ENCODE data around the gene POLR1A. TPM values are rescaled to one million over a fixed set of nuclear protein-coding genes. Genes with fewer than 3 reads are reported as not detected.

The POLR1A gene
- total and polyA plus RNA-seq, 2 of the 8 experiments (the other 6 are each of a cell fraction or from before 2014, with no cell fraction given) = 8.9 to 58.1 TPM

DNA sequence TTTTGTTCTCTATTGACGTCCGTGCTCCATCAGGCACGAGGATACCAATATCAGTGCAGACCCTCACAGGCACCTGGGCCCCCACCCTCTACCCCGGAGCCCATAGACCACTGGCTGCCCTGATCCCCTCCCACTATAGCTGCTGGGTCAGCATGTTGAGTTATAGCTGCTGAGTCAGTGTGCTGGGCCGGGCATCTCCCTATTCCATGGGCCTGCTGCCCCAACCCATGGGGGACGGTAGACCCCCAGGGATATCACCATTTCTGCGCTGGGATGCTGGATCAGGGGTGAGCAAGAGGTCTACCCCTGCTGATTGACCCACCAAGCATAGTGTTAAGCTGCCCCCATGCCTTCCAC lies 116.8 kb downstream of the POLR1A start:
- Histone ChIP-seq H4K91ac (replicated peaks; ENCODE audit: insufficient read length, low read length) (no peak overlapping the region), H2BK120ac (replicated peaks; ENCODE audit: low read depth, low read length) (no peak overlapping the region), H3K18ac (ENCODE audit: extremely low read depth, low read length) (no peak overlapping the region), H3K23me2 (ENCODE audit: low read depth, low read length) (no peaks in the 10 kb centered on the region), H3K27ac (ENCODE audit: low read depth, low read length) (no peak overlapping the region; the same call in 1 of the 2 replicates), H2AK5ac (ENCODE audit: low read depth, low read length) (no peak overlapping the region), H3K4me3 (ENCODE audit: extremely low read depth in 1 of 4, insufficient read depth in 2 of 4, low read depth in 3 of 4, low read length in 4 of 4) (no peak overlapping the region), H3K79me2 (ENCODE audit: control insufficient read depth in 1 of 2, insufficient read depth in 2 of 2, low read length in 2 of 2) (no peaks in the 10 kb centered on the region), H2BK5ac (ENCODE audit: low read depth, low read length) (no peak overlapping the region), H4K5ac (ENCODE audit: insufficient read length, low read depth, low read length) (no peak overlapping the region), H3K4ac (replicated peaks; ENCODE audit: insufficient read length, low read depth, low read length) (no peak overlapping the region), H3K14ac (ENCODE audit: insufficient read length) (no peak overlapping the region), H3K23ac (ENCODE audit: insufficient read length) (no peak overlapping the region), H3K36me3 (ENCODE audit: control insufficient read depth in 2 of 4, insufficient read depth in 4 of 4, low read length in 3 of 4) (no peaks in the 10 kb centered on the region), H2BK20ac (ENCODE audit: low read length) (no peak overlapping the region), H3K56ac (replicated peaks; ENCODE audit: insufficient read length, low read depth, low read length) (no peak overlapping the region), H3K9me3 (ENCODE audit: insufficient read depth in 2 of 2, low read depth in 1 of 2, low read length in 1 of 2) (no peaks in the 10 kb centered on the region), H4K20me1 (replicated peaks in 1 of 2; ENCODE audit: control insufficient read depth in 1 of 2, insufficient read depth in 2 of 2, low read length in 2 of 2) (no peaks in the 10 kb centered on the region), H3K79me1 (ENCODE audit: low read depth, low read length) (no peaks in the 10 kb centered on the region), H3K9ac (replicated peaks in 1 of 4; ENCODE audit: extremely low read depth in 1 of 4, low read depth in 3 of 4, low read length in 3 of 4) (no peak overlapping the region), H2AFZ (ENCODE audit: low read length) (no peak overlapping the region), H3K27me3 (replicated peaks in 1 of 4; ENCODE audit: control insufficient read depth in 3 of 4, extremely low read depth in 1 of 4, insufficient read depth in 3 of 4, low read length in 3 of 4) (no peaks in the 10 kb centered on the region), H2BK15ac (ENCODE audit: low read length) (no peak overlapping the region), H3K4me1 (replicated peaks in 1 of 4; ENCODE audit: control insufficient read depth in 3 of 4, insufficient read depth in 4 of 4, low read length in 3 of 4) (no peaks in the 10 kb centered on the region), H4K8ac (ENCODE audit: extremely low read depth, insufficient read depth, low read length) (no peak overlapping the region), H2BK12ac (ENCODE audit: low read depth, low read length) (no peak overlapping the region), H3K4me2 (ENCODE audit: insufficient read depth in 1 of 2, low read depth in 2 of 2, low read length in 2 of 2) (no peak overlapping the region)
- no peak for FAIRE-seq
- DNase-seq (ENCODE audit: low read depth in 1 of 2, low spot score in 2 of 2) = no peak
- POLR2A ChIA-PET (ENCODE audit: partially characterized antibody) = no interaction called here
- CTCF ChIA-PET (ENCODE audit: partially characterized antibody) = interaction anchor here (0.7 to 1.3 kb wide), 3 partner anchors 15 to 161 kb away, joined by 3 to 4 read pairs (median 3); no protein-coding TSS in a partner anchor
- WGBS, 2 experiments (ENCODE audit: extremely low coverage in 1 of 2, insufficient coverage in 1 of 2, insufficient read length in 1 of 2, insufficient replicate concordance in 2 of 2, low coverage in 1 of 2, low lambda C conversion rate in 2 of 2, missing lambda C conversion rate in 1 of 2) = 84% methylated on average over 7 of the region's 7 CpGs; no CpG with 5 or more reads in 1 of the 2 experiments
- TF ChIP-seq SAP30 (IDR thresholded peaks at IDR 0.05; ENCODE audit: insufficient read depth, insufficient replicate concordance, low read length) = no peak
- TF ChIP-seq, protein P1, sequence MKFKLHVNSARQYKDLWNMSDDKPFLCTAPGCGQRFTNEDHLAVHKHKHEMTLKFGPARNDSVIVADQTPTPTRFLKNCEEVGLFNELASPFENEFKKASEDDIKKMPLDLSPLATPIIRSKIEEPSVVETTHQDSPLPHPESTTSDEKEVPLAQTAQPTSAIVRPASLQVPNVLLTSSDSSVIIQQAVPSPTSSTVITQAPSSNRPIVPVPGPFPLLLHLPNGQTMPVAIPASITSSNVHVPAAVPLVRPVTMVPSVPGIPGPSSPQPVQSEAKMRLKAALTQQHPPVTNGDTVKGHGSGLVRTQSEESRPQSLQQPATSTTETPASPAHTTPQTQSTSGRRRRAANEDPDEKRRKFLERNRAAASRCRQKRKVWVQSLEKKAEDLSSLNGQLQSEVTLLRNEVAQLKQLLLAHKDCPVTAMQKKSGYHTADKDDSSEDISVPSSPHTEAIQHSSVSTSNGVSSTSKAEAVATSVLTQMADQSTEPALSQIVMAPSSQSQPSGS (IDR thresholded peaks at IDR 0.05; ENCODE audit: low read length) = no peak
- no peak for TF ChIP-seq SUZ12 (IDR thresholded peaks at IDR 0.05; ENCODE audit: low read length)
- TF ChIP-seq SIN3A (conservative IDR thresholded peaks at IDR 0.05 in 1 of 2, IDR thresholded peaks at IDR 0.05 in 1 of 2; ENCODE audit: low read depth in 1 of 2, low read length in 2 of 2) = no peak
- TF ChIP-seq GABPA (IDR thresholded peaks at IDR 0.05; ENCODE audit: borderline replicate concordance, insufficient read depth, low read length) = no peak
- TF ChIP-seq CREB1 (IDR thresholded peaks at IDR 0.05) = no peak
- no peak for TF ChIP-seq CHD2 (IDR thresholded peaks at IDR 0.05; ENCODE audit: low read length)
- TF ChIP-seq TEAD4 (IDR thresholded peaks at IDR 0.05; ENCODE audit: low read depth, low read length) = no peak
- TF ChIP-seq GTF2F1 (IDR thresholded peaks at IDR 0.05; ENCODE audit: borderline replicate concordance, low read depth, low read length) = no peak
- no peak for TF ChIP-seq RBBP5 (IDR thresholded peaks at IDR 0.05; ENCODE audit: borderline replicate concordance, low read depth, low read length)
- TF ChIP-seq ZNF274 (IDR thresholded peaks at IDR 0.05; ENCODE audit: borderline replicate concordance, extremely low read depth, low read length) = no peak
- TF ChIP-seq POU5F1 (IDR thresholded peaks at IDR 0.05; ENCODE audit: low read depth, low read length) = no peak
- TF ChIP-seq CBX5 (IDR thresholded peaks at IDR 0.05; ENCODE audit: low read depth, low read length) = no peak

Measured in H1 (cell line).